ENCODE measurements around the gene USP14. TPM values are rescaled to one million over a fixed set of nuclear protein-coding genes. Genes with fewer than 3 reads are reported as not detected.

Gene USP14
- total and polyA plus RNA-seq, 2 experiments from 2014 or later: 82.4 to 83.5 TPM

GRCh38 chr18:154151-154550 is 4.2 kb upstream of the USP14 start:
- Mint-ChIP-seq H3K27ac (no peak overlapping the region), H3K27me3 (ENCODE audit: insufficient read depth, low read depth, poor library complexity) (peaks cover 17% of the 10 kb centered on the region), H3K9me3 (peaks cover 3% of the 10 kb centered on the region; the same call in 2 of the 3 replicates), H3K36me3 (ENCODE audit: low read depth) (peaks cover 4% of the 10 kb centered on the region; the same call in 2 of the 3 replicates), H3K4me3 (no peak overlapping the region), H3K4me1 (no peaks in the 10 kb centered on the region)
- TF ChIP-seq CREB1 (CRISPR knock-in tag; IDR thresholded peaks at IDR 0.05; ENCODE audit: low read depth) (no peak), STAT1 (IDR thresholded peaks at IDR 0.05; ENCODE audit: unreplicated experiment) (no peak), REST (IDR thresholded peaks at IDR 0.05; ENCODE audit: unreplicated experiment) (no peak), ZNF331 (CRISPR knock-in tag; IDR thresholded peaks at IDR 0.05; ENCODE audit: low read depth) (no peak), ZNF114 (CRISPR knock-in tag; IDR thresholded peaks at IDR 0.05) (no peak), CTCF (conservative IDR thresholded peaks at IDR 0.05; ENCODE audit: low read depth in 2 of 2) (no peak), EZH2 (IDR thresholded peaks at IDR 0.05; ENCODE audit: low read depth, unreplicated experiment) (no peak), EZH2phosphoT487 (IDR thresholded peaks at IDR 0.05; ENCODE audit: unreplicated experiment) (no peak), NANOG (IDR thresholded peaks at IDR 0.05; ENCODE audit: borderline replicate concordance) (no peak), POLR2AphosphoS5 (IDR thresholded peaks at IDR 0.05; ENCODE audit: low read depth) (no peak), ETS1 (IDR thresholded peaks at IDR 0.05) (no peak), ZNF462 (CRISPR knock-in tag; IDR thresholded peaks at IDR 0.05) (no peak), JUNB (IDR thresholded peaks at IDR 0.05; ENCODE audit: unreplicated experiment) (no peak)
- Histone ChIP-seq H3K9me2 (ENCODE audit: insufficient read depth) (peaks cover 4% of the 10 kb centered on the region; the same call in 1 of the 2 replicates), H2AFZ (no peak overlapping the region), H4K20me1 (replicated peaks; ENCODE audit: insufficient read depth) (no peaks in the 10 kb centered on the region), H3K4me2 (no peak overlapping the region), H3K4me3 (no peak overlapping the region), H3K4me1 (ENCODE audit: insufficient read depth) (no peaks in the 10 kb centered on the region), H3K27ac (ENCODE audit: low read depth) (no peak overlapping the region), H3F3A (replicated peaks; ENCODE audit: low read depth) (no peaks in the 10 kb centered on the region), H3K36me3 (ENCODE audit: insufficient read depth) (no peaks in the 10 kb centered on the region), H3K27me3 (ENCODE audit: insufficient read depth) (peaks cover 13% of the 10 kb centered on the region), H3K79me2 (replicated peaks; ENCODE audit: insufficient read depth) (peaks cover 6% of the 10 kb centered on the region)
- no peak for ATAC-seq
- no peak for DNase-seq (ENCODE audit: low spot score)

All from GM23338 (cell line).